Lung (tissue), 12 donors: ENCODE data around the gene CHST1. TPM values are rescaled to one million over a fixed set of nuclear protein-coding genes. Genes with fewer than 3 reads are reported as not detected.
A peak's percentile ranks its signal among the peaks of the same experiment; 100 is the strongest.

Experiments used
- ATAC-seq: fragments of 200-7000 bp; cut with Tn5 transposase; one replicate; pipeline ENCODE4 v1.9.1; 2020; ENCODE audit warnings: moderate number of reproducible peaks; ENCODE audit not compliant: insufficient read depth, low FRiP score
- DNase-seq, 3 donors: peaks; one replicate each; pipeline ENCODE4 v3.0.0-alpha.2; 2013 to 2017
- H3K27ac ChIP-seq, 2 donors: one replicate each; pipeline ENCODE4 v1.5.1; 2013; ENCODE audit warnings: mild to moderate bottlenecking in 2 of 2, moderate library complexity in 2 of 2, control low read depth in 1 of 2, inconsistent platforms in 1 of 2, low read depth in 1 of 2, low read length in 1 of 2
- H3K27me3 ChIP-seq, 3 donors: one replicate each; pipeline ENCODE4 v1.5.1; 2013; ENCODE audit warnings: low read length in 2 of 3; ENCODE audit not compliant: control insufficient read depth in 3 of 3, insufficient read depth in 3 of 3
- H3K36me3 ChIP-seq, 4 donors: one replicate each; pipeline ENCODE4 v1.5.1; 2013; ENCODE audit warnings: low read length in 4 of 4, mild to moderate bottlenecking in 1 of 4, moderate library complexity in 1 of 4; ENCODE audit not compliant: control insufficient read depth in 4 of 4, insufficient read depth in 4 of 4
- H3K4me1 ChIP-seq, 5 donors: one replicate each; pipeline ENCODE4 v1.5.1; 2013; ENCODE audit warnings: low read length in 5 of 5, mild to moderate bottlenecking in 2 of 5, moderate library complexity in 1 of 5; ENCODE audit not compliant: control insufficient read depth in 5 of 5, insufficient read depth in 5 of 5
- H3K4me3 ChIP-seq: one replicate; pipeline ENCODE4 v1.5.1; 2013; ENCODE audit warnings: mild to moderate bottlenecking, control low read depth, moderate library complexity
- H3K9ac ChIP-seq, 2 donors: one replicate each; pipeline ENCODE4 v1.5.1; 2013; ENCODE audit warnings: low read length in 2 of 2, control low read depth in 1 of 2; ENCODE audit not compliant: insufficient read depth in 1 of 2
- H3K9me3 ChIP-seq, 4 donors: one replicate each; pipeline ENCODE4 v1.5.1; 2013; ENCODE audit warnings: low read length in 3 of 4, mild to moderate bottlenecking in 1 of 4, moderate library complexity in 1 of 4; ENCODE audit not compliant: control insufficient read depth in 4 of 4, insufficient read depth in 3 of 4
- WGBS, 2 donors: extraction: QIAGEN DNeasy Blood & Tissue Kit; methylation state at CpG; one replicate each; pipeline ENCODE4 v1.1.7; 2013; 5-methylcytosine and 5-hydroxymethylcytosine counted together
- polyA plus RNA-seq, 2 donors: library from polyadenylated mRNA; stranded (reverse); fragments of 200-250 nt; gene quantifications; one replicate each; pipeline ENCODE4 v1.2.1, GENCODE V29; 2013
- total RNA-seq, 2 donors: library from RNA; depleted of rRNA in 1 of 2; stranded (reverse); fragments of >200 nt in 1 of 2; gene quantifications; one replicate each; pipeline ENCODE4 v1.2.1, GENCODE V29; 2014 to 2021
- TF ChIP-seq, protein P1 (sequence below): IDR thresholded peaks from 2 replicates; pipeline ENCODE4 v1.5.1; 2012; ENCODE audit warnings: mild to moderate bottlenecking; ENCODE audit errors: control extremely low read depth, extremely low read depth
- donor health status: control.
- donor health status: control.
- donor health status: Bipolar disorder and iron deficiency.
- donor health status: healthy.
- donor health status: DM: yes; HTN: yes; CAD: no.

The CHST1 gene
- total and polyA plus RNA-seq, 4 donors: 1.7 to 2.4 (median 1.9) TPM

DNA sequence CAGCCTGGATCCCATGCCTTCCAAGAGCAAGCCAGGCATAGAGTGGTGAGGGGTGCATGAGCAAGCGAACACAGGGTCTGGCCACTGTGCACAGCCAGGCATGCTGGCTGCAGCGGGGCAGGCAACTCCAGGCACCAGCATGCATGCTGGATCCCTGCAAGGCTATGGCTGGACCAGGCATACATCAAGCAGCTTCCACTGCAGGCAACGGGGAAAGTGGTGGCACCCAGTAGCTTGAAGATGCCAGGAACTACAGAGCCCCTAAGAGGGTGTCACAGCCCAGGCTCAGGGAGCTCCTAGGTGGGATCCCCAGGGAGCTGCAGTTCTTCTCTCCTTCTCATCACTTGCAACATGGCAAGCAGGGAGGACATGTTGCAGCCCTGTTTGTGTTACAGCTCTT lies 45.2 kb downstream of the CHST1 start:
- ATAC-seq (no peak), DNase-seq (no peak)
- 89 to 90% methylated on average over 3 of the region's 3 CpGs for WGBS, 2 donors
- Histone ChIP-seq H3K4me3 (no peak overlapping the region), H3K9ac (no peak overlapping the region), H3K27me3 (no peaks in the 10 kb centered on the region), H3K27ac (no peak overlapping the region), H3K4me1 (peaks cover 0 to 6% (median 0%) of the 10 kb centered on the region in 5 donors), H3K9me3 (peaks cover 0 to 28% (median 4%) of the 10 kb centered on the region in 4 donors), H3K36me3 (no peaks in the 10 kb centered on the region)
- TF ChIP-seq, protein P1, sequence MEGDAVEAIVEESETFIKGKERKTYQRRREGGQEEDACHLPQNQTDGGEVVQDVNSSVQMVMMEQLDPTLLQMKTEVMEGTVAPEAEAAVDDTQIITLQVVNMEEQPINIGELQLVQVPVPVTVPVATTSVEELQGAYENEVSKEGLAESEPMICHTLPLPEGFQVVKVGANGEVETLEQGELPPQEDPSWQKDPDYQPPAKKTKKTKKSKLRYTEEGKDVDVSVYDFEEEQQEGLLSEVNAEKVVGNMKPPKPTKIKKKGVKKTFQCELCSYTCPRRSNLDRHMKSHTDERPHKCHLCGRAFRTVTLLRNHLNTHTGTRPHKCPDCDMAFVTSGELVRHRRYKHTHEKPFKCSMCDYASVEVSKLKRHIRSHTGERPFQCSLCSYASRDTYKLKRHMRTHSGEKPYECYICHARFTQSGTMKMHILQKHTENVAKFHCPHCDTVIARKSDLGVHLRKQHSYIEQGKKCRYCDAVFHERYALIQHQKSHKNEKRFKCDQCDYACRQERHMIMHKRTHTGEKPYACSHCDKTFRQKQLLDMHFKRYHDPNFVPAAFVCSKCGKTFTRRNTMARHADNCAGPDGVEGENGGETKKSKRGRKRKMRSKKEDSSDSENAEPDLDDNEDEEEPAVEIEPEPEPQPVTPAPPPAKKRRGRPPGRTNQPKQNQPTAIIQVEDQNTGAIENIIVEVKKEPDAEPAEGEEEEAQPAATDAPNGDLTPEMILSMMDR: no peak

DNA sequence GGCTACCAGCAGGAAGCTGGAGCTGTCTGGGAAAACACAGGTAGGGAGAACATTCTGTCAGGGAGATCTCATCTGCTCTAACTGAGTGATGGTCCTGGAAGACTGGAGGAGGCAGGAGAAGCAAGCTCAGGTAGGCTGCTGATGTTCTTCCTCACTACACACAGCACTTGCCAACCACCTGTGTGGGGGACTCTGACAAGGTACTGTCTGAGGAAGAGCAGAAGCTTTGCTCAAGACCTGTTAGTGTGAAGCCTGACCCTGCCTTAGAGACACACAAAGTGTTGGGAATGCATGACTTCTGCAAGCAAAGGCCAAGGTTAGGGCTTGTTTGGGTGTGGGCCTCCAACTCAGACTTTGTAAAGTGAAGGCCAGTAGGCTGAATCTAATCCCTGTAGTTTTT lies 46.5 kb downstream of the CHST1 start:
- no peak overlapping the region for H3K9ac ChIP-seq
- no peak overlapping the region for H3K27ac ChIP-seq
- H3K27me3 ChIP-seq: no peaks in the 10 kb centered on the region
- H3K36me3 ChIP-seq: no peaks in the 10 kb centered on the region
- H3K4me3 ChIP-seq: no peak overlapping the region
- TF ChIP-seq, protein P1: no peak
- peaks cover 0 to 6% (median 0%) of the 10 kb centered on the region in 5 donors for H3K4me1 ChIP-seq
- ATAC-seq (no peak), DNase-seq (no peak)
- peaks cover 0 to 28% (median 4%) of the 10 kb centered on the region in 4 donors for H3K9me3 ChIP-seq

DNA sequence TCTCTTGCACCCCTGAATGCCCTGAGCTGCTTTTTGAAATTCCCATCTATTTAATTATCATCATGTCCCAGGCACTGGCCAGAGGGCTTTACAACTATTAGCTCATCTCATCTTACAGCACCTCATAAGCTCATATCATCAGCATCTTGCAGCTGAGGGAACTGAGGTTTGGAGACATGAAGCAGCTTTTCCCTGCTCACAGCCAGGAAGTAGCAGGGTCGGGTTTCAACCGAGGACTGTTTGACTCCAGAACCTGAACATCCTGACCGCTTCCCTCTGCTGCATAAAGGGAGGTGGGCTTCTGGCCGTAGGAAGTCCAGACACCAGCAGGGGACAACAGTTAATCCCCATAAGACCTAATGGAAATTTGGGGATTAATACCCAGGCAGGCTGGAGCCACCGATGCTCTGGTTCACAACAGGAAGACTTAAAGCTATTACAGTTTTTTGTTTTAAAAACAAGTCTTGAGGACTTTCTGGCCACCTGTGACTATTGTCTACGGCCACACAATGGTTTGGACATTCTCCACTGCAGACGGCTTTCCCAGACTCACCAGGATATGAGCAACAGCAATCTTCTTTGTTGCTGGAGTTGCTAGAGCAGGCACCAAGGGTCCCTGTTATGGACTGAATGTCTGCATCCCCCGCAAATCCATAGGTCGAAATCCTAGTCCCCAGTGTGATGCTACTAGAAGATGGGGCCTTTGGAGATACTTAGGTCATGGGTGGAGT lies 47.4 kb downstream of the CHST1 start:
- TF ChIP-seq, protein P1: no peak
- no peak overlapping the region for H3K4me3 ChIP-seq
- H3K27ac ChIP-seq: no peak overlapping the region
- no peaks in the 10 kb centered on the region for H3K27me3 ChIP-seq
- 43% methylated on average over 9 of the region's 9 CpGs for WGBS, 2 donors
- H3K4me1 ChIP-seq: peaks cover 0 to 6% (median 0%) of the 10 kb centered on the region in 5 donors
- peaks cover 0 to 28% (median 4%) of the 10 kb centered on the region in 4 donors for H3K9me3 ChIP-seq
- ATAC-seq: no peak
- no peaks in the 10 kb centered on the region for H3K36me3 ChIP-seq
- H3K9ac ChIP-seq: no peak overlapping the region
- peak in 2 of 3 donors; percentile 39 to 71 for DNase-seq
